GM23248 (cell line): ENCODE results near the gene DHX57. TPM values are rescaled to one million over a fixed set of nuclear protein-coding genes. Genes with fewer than 3 reads are reported as not detected.

Source experiments
- DNase-seq: peaks from one replicate; pipeline ENCODE4 v3.0.0-alpha.2; 2015
- H2AFZ ChIP-seq: fragments of 200-600 bp; sonication (generic); 2 replicates; pipeline ENCODE4 v1.6.1; 2016; ENCODE audit warnings: antibody characterized with exemption
- H3F3A ChIP-seq: fragments of 200-600 bp; sonication (generic); 2 replicates; pipeline ENCODE4 v1.6.1; 2016; ENCODE audit warnings: mild to moderate bottlenecking, antibody characterized with exemption, mixed run types; ENCODE audit not compliant: insufficient read depth
- H3K27ac ChIP-seq: fragments of 200-600 bp; sonication (generic); 2 replicates; pipeline ENCODE4 v1.5.1; 2016; ENCODE audit warnings: mild to moderate bottlenecking
- H3K27me3 ChIP-seq: fragments of 200-600 bp; sonication (generic); replicated peaks from 2 replicates; pipeline ENCODE4 v1.6.1; 2016; ENCODE audit warnings: mild to moderate bottlenecking; ENCODE audit not compliant: insufficient read depth
- H3K36me3 ChIP-seq: fragments of 200-600 bp; sonication (generic); 2 replicates; pipeline ENCODE4 v1.6.1; 2016; ENCODE audit warnings: low read depth, mild to moderate bottlenecking
- H3K4me1 ChIP-seq: fragments of 200-600 bp; sonication (generic); 2 replicates; pipeline ENCODE4 v1.6.1; 2016; ENCODE audit warnings: mild to moderate bottlenecking; ENCODE audit not compliant: insufficient read depth
- H3K4me2 ChIP-seq: fragments of 200-600 bp; sonication (generic); one replicate; pipeline ENCODE4 v1.6.1; 2016; ENCODE audit warnings: mild to moderate bottlenecking; ENCODE audit not compliant: unreplicated experiment
- H3K4me3 ChIP-seq: fragments of 200-600 bp; sonication (generic); 2 replicates; pipeline ENCODE4 v1.5.1; 2016; ENCODE audit warnings: mild to moderate bottlenecking
- H3K79me2 ChIP-seq: fragments of 200-600 bp; sonication (generic); 2 replicates; pipeline ENCODE4 v1.6.1; 2016; ENCODE audit warnings: mild to moderate bottlenecking; ENCODE audit not compliant: insufficient read depth
- H3K9ac ChIP-seq: fragments of 200-600 bp; sonication (generic); 2 replicates; pipeline ENCODE4 v1.6.1; 2016; ENCODE audit warnings: mild to moderate bottlenecking
- H3K9me2 ChIP-seq: fragments of 200-600 bp; sonication (generic); 2 replicates; pipeline ENCODE4 v1.6.1; 2016; ENCODE audit warnings: mixed run types, mild to moderate bottlenecking, moderate library complexity; ENCODE audit not compliant: insufficient read depth
- H3K9me3 ChIP-seq: fragments of 200-600 bp; sonication (generic); one replicate; pipeline ENCODE4 v1.6.1; 2017; ENCODE audit warnings: low read depth
- H4K20me1 ChIP-seq: fragments of 200-600 bp; sonication (generic); 2 replicates; pipeline ENCODE4 v1.6.0; 2016; ENCODE audit not compliant: insufficient read depth
- EZH2 ChIP-seq: fragments of 200-600 bp; sonication (generic); IDR thresholded peaks from 2 replicates; pipeline ENCODE4 v1.6.1; 2018; ENCODE audit warnings: antibody characterized with exemption, mild to moderate bottlenecking; ENCODE audit not compliant: insufficient read depth, poor library complexity, severe bottlenecking
- EZH2phosphoT487 ChIP-seq: fragments of 200-600 bp; sonication (generic); IDR thresholded peaks from 2 replicates; pipeline ENCODE4 v1.6.1; 2018; ENCODE audit warnings: antibody characterized with exemption, moderate library complexity, mild to moderate bottlenecking, low read depth; ENCODE audit not compliant: insufficient read depth
- WGBS, 2 experiments: methylation state at CpG; one replicate each; pipeline ENCODE4 v1.1.6; 2015 to 2017; ENCODE audit warnings: low lambda C conversion rate in 2 of 2, low coverage in 1 of 2; ENCODE audit errors: missing lambda C conversion rate in 2 of 2; 5-methylcytosine and 5-hydroxymethylcytosine counted together
- in situ Hi-C: fragments of 300-500 bp; cut with MboI; formaldehyde crosslinking; loops from 2 replicates; pipeline ENCODE4 v1.15.0; 2020
- polyA plus RNA-seq: library from polyadenylated mRNA; unstranded; fragments of >200 nt; fragmentation: Nextera tagmentation; extraction: Ambion mirVana; gene quantifications from 2 replicates; pipeline ENCODE4 v1.2.1, GENCODE V29; 2016
- total RNA-seq: library from RNA; depleted of rRNA; stranded (reverse); fragments of >200 nt; shearing (Covaris generic); gene quantifications from 2 replicates; pipeline ENCODE4 v1.2.3, GENCODE V29; 2014

The DHX57 gene
- total and polyA plus RNA-seq, 2 experiments from 2014 or later: 10.5 to 13.9 TPM

DNA sequence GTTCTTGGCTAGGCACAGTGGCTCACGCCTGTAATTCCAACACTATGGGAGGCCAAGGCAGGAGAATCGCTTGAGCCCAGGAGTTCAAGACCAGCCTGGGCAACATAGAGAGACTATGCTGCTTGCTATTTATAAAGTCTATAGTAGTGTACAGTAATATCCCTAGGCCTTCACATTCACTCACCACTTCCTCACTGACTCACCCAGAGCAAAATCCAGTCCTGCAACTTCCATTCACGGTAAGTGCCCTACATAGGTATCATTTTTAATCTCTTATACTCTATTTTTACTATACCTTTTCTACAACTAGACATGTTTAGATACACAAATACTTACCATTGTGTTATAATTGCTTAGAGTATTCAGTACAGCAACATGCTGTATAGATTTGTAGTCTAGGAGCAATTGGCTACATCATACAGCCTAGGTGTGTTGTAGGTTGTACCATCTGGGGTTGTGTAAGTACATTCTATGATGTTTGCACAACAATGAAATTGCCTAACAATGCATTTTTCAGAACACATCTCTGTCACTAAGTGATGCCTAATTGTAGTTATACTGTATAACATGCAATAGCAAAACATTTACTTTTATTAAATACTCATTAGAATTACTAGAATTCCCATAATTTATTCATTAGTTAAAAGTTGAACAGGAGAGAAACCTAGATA, 8.8 kb downstream of the DHX57 start:
- peaks cover 37% of the 10 kb centered on the region for H3K79me2 ChIP-seq
- 94 to 100% methylated on average over 3 of the region's 3 CpGs for WGBS, 2 experiments

DNA sequence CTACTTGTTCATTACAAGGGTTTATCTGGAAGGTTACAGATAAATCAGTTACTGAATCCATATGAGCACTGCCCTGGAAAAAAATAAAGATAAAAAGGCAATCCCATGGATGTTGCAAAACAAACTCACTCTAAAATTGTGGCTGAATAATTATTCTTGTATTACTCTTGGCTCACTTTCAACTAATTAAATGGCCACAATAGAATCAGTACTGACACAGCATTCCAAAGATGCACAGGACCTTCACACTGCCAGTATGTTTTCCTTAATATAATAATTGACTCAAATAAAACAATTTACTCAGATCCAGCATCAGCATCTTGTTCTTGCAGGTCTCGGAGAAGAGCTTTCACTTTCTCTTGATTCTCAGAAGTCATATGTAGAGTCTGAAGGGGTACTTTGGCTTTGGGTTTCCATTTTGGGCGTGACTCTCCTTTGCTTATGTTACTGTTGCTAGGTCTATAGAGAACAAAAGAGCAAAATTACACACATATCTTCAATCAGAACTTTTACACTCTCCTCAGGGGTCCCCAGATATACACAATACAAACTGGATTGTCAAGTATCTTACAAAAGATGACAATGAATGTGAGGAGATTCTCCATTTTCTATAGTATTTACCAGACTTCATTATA, 12.6 kb downstream of the DHX57 start:
- no peak overlapping the region for H3K4me3 ChIP-seq
- in situ Hi-C loops: no loop called here
- no peaks in the 10 kb centered on the region for H3F3A ChIP-seq
- DNase-seq: no peak
- H3K9ac ChIP-seq: no peak overlapping the region
- H3K4me1 ChIP-seq: no peaks in the 10 kb centered on the region
- H3K4me2 ChIP-seq: no peak overlapping the region
- TF ChIP-seq EZH2phosphoT487 (no peak), EZH2 (no peak)
- peaks cover under 1% of the 10 kb centered on the region; the same call in 1 of the 2 replicates for H3K79me2 ChIP-seq
- H3K27ac ChIP-seq: no peak overlapping the region
- no peak overlapping the region for H2AFZ ChIP-seq
- no peaks in the 10 kb centered on the region for H3K27me3 ChIP-seq
- 97 to 98% methylated on average over 2 of the region's 2 CpGs for WGBS, 2 experiments
- H4K20me1 ChIP-seq: no peaks in the 10 kb centered on the region
- no peaks in the 10 kb centered on the region for H3K9me3 ChIP-seq
- peaks cover 34% of the 10 kb centered on the region; the same call in 1 of the 2 replicates for H3K36me3 ChIP-seq
- H3K9me2 ChIP-seq: no peaks in the 10 kb centered on the region

More for the DNA sequence above, 8.8 kb downstream of the DHX57 start:
- no peaks in the 10 kb centered on the region for H3K4me1 ChIP-seq
- H3K4me2 ChIP-seq: no peak overlapping the region
- H3K27ac ChIP-seq: no peak overlapping the region
- no peaks in the 10 kb centered on the region for H4K20me1 ChIP-seq
- H3K9me3 ChIP-seq: no peaks in the 10 kb centered on the region
- DNase-seq: peak; percentile 2
- no peak overlapping the region for H3K4me3 ChIP-seq
- no peak overlapping the region for H3K9ac ChIP-seq
- peaks cover 15% of the 10 kb centered on the region; the same call in 1 of the 2 replicates for H3K36me3 ChIP-seq
- H2AFZ ChIP-seq: no peak overlapping the region
- H3K9me2 ChIP-seq: no peaks in the 10 kb centered on the region
- H3F3A ChIP-seq: no peaks in the 10 kb centered on the region
- in situ Hi-C loops: no loop called here
- TF ChIP-seq EZH2phosphoT487 (no peak), EZH2 (no peak)
- H3K27me3 ChIP-seq: no peaks in the 10 kb centered on the region

DNA sequence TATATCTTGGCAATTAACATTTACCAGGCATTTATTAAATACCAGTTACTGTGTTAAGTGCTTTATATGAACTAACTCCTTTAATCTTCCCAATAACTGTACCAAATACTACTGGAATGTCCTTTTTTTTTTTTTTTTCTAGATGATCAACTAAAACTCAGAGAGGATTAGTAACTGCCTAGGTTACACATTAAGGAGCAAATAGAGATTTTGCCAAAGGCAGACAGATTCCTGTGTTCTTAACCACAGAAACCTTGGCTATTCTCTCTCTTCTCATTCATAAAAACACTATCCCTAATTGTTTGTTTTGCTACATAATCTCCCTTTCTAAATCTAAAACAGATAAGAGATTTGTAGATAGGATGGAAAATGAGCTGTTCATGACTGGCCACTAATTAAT, 13.3 kb downstream of the DHX57 start:
- no peaks in the 10 kb centered on the region for H3K9me2 ChIP-seq
- H3K27ac ChIP-seq: no peak overlapping the region
- no peak overlapping the region for H3K9ac ChIP-seq
- H4K20me1 ChIP-seq: no peaks in the 10 kb centered on the region
- no peaks in the 10 kb centered on the region for H3K79me2 ChIP-seq
- in situ Hi-C loops: no loop called here
- no peak for TF ChIP-seq EZH2
- no peak for TF ChIP-seq EZH2phosphoT487
- no peak overlapping the region for H3K4me2 ChIP-seq
- no peak overlapping the region for H2AFZ ChIP-seq
- H3K36me3 ChIP-seq: peaks cover 37% of the 10 kb centered on the region; the same call in 1 of the 2 replicates
- H3K4me3 ChIP-seq: no peak overlapping the region
- DNase-seq: no peak
- H3K4me1 ChIP-seq: no peaks in the 10 kb centered on the region
- H3K9me3 ChIP-seq: no peaks in the 10 kb centered on the region
- H3F3A ChIP-seq: no peaks in the 10 kb centered on the region
- H3K27me3 ChIP-seq: no peaks in the 10 kb centered on the region

DNA sequence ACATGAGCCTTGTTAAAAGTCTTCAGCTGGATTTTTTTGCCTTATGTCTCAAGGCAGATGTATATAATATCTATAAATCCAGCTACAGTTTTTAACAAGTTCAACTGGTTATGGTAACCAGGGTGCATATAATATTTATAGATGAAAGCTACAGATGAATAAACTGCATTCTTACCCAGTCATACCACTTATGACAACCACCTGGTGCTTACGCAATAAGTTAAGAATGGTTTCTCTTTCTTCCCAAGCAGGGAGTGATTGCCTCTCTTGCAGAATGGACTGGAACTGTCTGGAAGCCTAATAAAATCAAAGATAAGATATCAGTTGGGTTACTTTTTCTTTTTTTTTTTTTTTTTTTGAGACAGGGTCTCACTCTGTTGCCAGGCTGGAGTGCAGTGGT, 19.6 kb downstream of the DHX57 start:
- WGBS, 2 experiments: 100% methylated on average over 1 of the region's 1 CpG
- H3K9me2 ChIP-seq: no peaks in the 10 kb centered on the region
- H3K36me3 ChIP-seq: peaks cover 23% of the 10 kb centered on the region; the same call in 1 of the 2 replicates
- H3K27ac ChIP-seq: no peak overlapping the region
- no peak overlapping the region for H3K4me2 ChIP-seq
- no peaks in the 10 kb centered on the region for H3K27me3 ChIP-seq
- in situ Hi-C loops: no loop called here
- peak; percentile 37 for DNase-seq
- no peaks in the 10 kb centered on the region for H4K20me1 ChIP-seq
- no peaks in the 10 kb centered on the region for H3K9me3 ChIP-seq
- H3K4me1 ChIP-seq: no peaks in the 10 kb centered on the region
- no peak overlapping the region for H2AFZ ChIP-seq
- no peak overlapping the region for H3K9ac ChIP-seq
- no peak for TF ChIP-seq EZH2phosphoT487
- no peak for TF ChIP-seq EZH2
- no peak overlapping the region for H3K4me3 ChIP-seq
- H3K79me2 ChIP-seq: no peaks in the 10 kb centered on the region
- no peaks in the 10 kb centered on the region for H3F3A ChIP-seq
